HG03095 (cell line): ENCODE results near the gene TRAF3.

Source experiments
- ATAC-seq: cut with Tn5 transposase; IDR thresholded peaks from one replicate; pipeline ENCODE4 v1.9.1; 2021; ENCODE audit warnings: moderate library complexity; ENCODE audit not compliant: unreplicated experiment

The TRAF3 gene

GRCh38 chr14:102949062-102949800 is 172.0 kb downstream of the TRAF3 start:
- ATAC-seq = peak; percentile 49

GRCh38 chr14:102949801-102950451 is 172.7 kb downstream of the TRAF3 start:
- no peak for ATAC-seq

DNA sequence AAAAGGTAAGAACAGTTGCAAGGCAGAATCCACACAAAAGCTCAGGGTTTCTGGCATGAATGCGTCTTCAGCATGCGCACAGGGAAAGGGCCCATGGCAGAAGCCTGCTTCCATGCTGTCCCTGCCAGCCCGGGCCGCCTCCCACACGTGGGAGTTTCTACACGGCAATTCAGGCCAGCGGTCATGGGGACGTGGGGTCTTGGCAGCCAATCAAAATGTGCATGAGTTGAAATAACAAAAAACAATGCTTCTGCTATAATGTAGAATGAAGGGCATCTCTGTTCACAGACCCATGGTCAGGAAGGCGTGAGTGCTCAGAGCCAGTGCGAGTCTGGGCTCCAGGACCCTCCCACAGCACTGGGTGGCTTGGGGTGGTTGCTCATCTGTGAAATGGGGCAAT is 173.8 kb downstream of the TRAF3 start:
- no peak for ATAC-seq

DNA sequence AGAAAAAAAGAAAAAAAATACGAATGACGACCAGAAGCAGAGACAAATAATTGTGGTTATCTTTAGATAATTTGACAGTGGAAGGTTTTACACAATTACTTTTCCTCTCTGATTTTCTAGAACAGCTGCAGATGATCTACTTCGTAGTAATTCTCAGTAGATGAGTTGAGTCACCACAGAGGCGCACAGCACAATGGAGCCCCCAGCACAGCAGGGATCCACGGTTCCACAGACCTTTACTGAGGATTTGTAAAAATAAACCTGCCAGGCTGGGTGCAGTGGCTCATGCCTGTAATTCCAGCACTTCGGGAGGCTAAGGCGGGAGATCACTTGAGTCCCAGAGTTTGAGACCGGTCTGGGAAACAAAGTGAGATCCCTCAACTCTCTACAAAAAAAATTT is 174.6 kb downstream of the TRAF3 start:
- no peak for ATAC-seq

DNA sequence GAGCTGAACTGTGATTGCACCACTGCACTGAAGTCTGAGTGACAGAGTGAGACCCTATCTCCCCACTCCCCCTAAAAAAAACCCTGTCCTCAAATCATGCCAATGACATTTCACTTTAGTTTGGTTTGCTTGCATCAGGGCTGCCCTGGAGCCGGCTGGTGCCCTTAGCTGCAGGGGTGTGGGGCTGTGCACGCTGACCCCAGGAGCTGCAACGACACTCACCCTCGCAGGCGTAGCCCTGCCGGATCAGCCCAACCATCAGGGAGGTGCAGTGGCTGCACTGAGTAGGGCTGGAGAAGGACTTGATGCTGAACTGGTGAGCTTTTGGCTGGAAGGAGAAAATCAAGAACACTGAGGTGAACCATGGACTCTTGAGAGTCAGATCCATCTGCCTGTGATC is 175.0 kb downstream of the TRAF3 start:
- no peak for ATAC-seq

DNA sequence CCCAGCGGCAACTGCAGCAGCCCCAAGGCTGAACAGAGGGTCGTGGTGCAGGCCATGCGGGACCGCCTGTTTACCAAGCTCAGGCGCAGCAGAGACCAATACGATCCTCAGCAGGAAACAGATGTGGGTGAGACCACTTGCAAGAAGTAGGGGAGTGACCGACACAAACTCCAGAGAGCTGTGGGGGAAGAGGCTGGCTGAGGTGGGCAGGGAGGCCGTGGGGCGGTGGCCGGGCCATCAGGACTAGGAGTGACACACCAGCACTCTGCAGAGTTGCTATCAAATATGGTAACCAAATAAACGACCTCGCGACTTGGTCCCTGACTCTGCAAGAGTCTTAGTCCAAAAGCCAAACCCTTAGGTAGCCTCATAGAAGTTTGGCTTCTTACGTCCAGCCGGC is 175.9 kb downstream of the TRAF3 start:
- ATAC-seq = no peak

DNA sequence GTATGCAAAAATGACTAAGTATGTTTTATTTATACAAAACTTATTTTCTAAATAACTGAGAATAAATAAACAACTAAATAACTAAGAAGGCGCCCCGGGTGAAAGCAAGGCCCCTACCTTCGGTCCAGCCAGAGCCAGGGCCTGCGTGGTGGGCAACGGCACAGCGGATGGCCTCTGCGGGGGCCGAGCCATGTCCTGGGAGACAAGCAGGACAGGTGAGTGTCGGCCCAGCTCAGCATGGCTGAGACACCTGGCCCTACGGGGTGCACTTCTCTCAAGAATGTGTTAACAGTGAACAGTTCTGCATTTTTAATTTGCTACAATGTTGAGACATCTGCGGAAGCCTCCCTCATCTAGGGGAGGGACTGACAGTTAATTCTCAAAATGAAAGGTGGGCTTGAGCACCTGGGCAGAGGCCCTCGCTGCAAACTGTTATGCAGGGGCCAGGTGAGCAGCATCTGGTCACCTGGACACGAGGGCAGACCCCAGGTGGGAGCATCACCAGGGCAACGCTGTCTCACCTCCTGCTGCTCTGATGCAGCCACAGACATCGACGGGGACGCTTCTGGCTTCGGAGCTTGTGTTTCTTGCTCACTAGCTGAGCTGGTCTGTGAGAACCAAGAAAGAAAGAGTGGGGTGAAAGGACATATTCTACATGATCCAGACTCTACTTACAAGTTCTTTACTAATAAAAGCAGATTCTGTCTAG is 177.0 kb downstream of the TRAF3 start:
- ATAC-seq = no peak

DNA sequence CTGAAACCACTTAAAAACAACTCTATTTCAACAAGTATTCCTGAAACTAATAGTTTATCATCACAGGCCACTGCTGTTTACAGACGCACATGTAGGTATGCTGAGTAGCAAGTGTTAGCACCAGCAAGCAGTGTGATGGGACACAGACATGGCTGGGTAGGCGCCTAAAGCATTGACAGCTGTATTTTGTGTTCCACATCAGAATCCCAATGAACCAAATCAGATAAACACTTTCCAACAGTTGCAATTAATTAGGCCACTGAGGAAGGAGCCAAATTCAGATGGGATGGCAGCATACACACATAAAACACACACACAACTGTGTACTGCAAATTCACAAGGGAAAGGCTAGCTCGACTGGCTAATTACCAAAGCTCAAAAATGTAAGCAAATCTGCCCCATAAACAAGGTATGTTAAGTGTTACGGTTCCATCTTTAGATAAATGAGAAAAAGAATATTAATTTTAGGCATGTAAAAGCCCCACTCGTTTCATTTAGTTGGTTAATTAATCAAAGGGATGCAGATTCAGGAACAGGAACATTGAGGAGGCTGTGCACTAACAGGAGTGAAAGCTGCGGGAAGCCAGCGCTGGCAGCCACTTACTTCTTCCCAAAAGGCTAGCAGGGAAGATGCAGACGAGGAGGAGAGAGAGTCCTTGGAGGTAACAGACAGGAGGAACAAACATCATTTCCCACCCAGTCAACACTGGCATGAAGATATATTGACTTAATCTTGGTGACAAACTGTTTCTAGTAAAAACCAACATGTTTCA is 178.6 kb downstream of the TRAF3 start:
- no peak for ATAC-seq

DNA sequence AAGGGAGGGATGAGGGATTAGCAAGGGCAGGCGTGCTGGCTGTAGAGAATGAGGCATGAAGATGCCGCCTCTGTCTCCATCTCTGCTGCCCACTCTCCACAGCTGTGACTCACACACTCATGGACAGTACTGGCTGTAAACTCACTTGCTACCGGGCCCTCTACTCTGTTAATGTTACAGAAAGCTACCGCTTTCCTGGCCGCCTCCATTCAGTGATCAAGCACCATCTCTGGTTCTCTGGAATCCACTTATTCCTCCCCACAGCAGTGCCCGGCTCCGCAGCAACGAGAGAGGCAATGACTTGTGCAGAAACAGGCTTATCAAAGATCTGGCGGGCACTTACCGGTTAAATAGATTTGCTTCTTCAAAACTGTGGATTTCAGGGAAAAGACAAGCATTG is 180.0 kb downstream of the TRAF3 start:
- no peak for ATAC-seq

DNA sequence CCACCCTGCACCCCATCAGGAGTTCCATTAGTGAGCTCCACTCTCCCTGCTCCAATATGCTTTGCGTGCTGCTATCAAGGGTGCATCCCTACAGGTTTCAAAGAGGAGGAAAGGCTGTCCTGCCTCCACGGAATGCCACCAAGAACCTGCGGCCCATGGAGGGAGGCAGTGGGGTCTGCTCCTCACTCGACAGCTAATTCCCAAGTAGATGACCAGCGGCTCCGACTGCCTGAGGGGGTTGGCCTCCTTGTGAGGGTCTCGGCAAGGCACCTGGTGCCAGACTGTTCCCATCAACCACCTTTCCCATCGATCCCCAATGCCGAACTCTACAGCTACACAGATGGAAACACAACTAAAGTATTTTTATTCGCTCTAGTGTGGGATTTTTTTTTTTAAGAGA is 181.2 kb downstream of the TRAF3 start:
- no peak for ATAC-seq
